ENCODE data around the gene SLIT3.

DNA sequence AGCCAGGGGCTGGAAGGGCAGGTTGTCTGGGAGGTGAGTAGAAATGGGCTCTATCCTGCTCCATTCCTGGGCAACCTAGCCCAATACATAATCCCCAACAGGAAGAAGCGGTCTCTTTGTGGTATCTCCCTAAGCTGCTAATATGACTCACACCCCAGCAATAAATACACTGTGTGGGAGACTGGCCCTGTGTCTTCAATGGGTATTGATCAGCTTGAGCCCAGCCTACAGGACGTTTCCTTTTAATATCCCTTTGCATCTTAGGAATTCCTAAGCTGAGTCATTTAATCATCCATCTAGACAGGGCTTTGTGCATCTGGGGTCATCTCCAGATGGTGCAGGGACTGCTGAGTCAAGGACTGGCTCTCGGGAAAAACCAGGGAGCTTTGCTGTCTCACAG, 514.8 kb downstream of the SLIT3 start:
- TF ChIP-seq, protein P1, sequence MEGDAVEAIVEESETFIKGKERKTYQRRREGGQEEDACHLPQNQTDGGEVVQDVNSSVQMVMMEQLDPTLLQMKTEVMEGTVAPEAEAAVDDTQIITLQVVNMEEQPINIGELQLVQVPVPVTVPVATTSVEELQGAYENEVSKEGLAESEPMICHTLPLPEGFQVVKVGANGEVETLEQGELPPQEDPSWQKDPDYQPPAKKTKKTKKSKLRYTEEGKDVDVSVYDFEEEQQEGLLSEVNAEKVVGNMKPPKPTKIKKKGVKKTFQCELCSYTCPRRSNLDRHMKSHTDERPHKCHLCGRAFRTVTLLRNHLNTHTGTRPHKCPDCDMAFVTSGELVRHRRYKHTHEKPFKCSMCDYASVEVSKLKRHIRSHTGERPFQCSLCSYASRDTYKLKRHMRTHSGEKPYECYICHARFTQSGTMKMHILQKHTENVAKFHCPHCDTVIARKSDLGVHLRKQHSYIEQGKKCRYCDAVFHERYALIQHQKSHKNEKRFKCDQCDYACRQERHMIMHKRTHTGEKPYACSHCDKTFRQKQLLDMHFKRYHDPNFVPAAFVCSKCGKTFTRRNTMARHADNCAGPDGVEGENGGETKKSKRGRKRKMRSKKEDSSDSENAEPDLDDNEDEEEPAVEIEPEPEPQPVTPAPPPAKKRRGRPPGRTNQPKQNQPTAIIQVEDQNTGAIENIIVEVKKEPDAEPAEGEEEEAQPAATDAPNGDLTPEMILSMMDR (conservative IDR thresholded peaks at IDR 0.05; ENCODE audit: low read length): no peak
- TF ChIP-seq EZH2phosphoT487 (IDR thresholded peaks at IDR 0.05; ENCODE audit: borderline replicate concordance): no peak

Measured in Loucy (cell line).